IPS-18a (cell line): ENCODE results near the gene PTPRN2.

Experiments used
- H3K27ac ChIP-seq: one replicate; pipeline ENCODE4 v1.5.1; 2013; ENCODE audit warnings: low read length
- H3K27me3 ChIP-seq: one replicate; pipeline ENCODE4 v1.6.1; 2013; ENCODE audit warnings: mild to moderate bottlenecking, low read length; ENCODE audit not compliant: control insufficient read depth, insufficient read depth
- H3K36me3 ChIP-seq: one replicate; pipeline ENCODE4 v1.6.1; 2013; ENCODE audit warnings: low read depth, low read length; ENCODE audit not compliant: control insufficient read depth
- H3K4me1 ChIP-seq: one replicate; pipeline ENCODE4 v1.6.1; 2013; ENCODE audit warnings: low read depth, low read length; ENCODE audit not compliant: control insufficient read depth
- H3K4me3 ChIP-seq: one replicate; pipeline ENCODE4 v1.5.1; 2013; ENCODE audit warnings: low read length
- H3K9ac ChIP-seq: one replicate; pipeline ENCODE4 v1.6.1; 2013; ENCODE audit warnings: mild to moderate bottlenecking, low read length, moderate library complexity
- H3K9me3 ChIP-seq: one replicate; pipeline ENCODE4 v1.6.1; 2013; ENCODE audit warnings: low read depth, low read length; ENCODE audit not compliant: control insufficient read depth

The PTPRN2 gene

DNA sequence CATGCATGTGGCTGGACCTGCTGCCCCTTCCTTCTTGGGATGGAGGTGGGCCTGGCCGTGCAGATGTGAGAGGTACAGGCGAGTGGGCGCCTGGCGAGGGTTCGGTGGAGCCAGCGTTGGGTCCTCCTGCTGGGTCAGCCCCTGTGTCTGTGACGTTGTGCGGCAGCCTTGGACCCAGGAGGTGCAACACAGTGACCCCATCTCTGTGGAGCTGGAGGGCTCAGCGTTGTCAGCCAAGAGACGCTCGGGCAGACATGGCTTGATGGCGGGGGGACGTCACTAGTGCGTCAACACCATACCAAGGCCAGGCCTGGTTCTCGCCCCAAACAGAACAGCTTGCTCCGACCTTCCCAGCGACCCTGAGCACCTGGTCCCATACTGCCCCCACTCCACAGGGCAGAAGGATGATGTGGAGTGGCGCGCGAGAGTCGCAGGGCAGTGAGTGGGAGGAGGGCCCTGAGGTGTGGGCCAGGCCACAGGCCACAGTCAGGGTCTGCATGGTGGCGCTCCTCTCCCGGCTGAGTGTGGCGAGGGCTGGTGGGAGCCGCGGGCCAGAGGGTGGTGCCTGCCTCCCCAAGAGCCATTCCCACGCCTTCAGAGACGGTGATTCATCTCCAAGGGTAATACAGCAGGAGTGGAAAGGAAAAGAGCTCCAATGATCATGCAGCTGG, 1066.4 kb downstream of the PTPRN2 start:
- H3K4me3 ChIP-seq: no peak overlapping the region
- H3K27me3 ChIP-seq: no peaks in the 10 kb centered on the region
- H3K9me3 ChIP-seq: no peaks in the 10 kb centered on the region
- H3K27ac ChIP-seq: no peak overlapping the region
- no peaks in the 10 kb centered on the region for H3K4me1 ChIP-seq
- no peak overlapping the region for H3K9ac ChIP-seq
- no peaks in the 10 kb centered on the region for H3K36me3 ChIP-seq

DNA sequence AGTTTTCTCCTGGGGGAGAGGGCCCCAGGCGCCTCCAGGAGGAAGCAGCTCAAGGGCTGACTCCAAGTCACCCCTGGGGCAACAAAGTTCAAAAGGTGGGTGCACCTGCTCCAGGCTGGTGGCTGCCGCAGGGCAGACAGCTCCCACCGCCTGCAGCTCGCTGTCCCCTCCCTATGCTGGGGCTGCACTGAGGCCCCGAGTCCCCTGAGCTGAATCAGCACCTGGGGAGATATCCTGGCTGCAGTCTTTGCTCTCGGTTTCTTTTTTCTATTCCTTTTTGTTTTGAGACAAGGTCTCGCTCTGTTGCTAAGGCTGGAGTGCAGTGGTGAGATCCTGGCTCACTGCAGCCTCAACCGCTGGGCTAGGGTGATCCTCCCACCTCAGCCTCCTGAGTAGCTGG, 1067.4 kb downstream of the PTPRN2 start:
- Histone ChIP-seq H3K36me3 (no peaks in the 10 kb centered on the region), H3K27me3 (no peaks in the 10 kb centered on the region), H3K27ac (no peak overlapping the region), H3K4me1 (no peaks in the 10 kb centered on the region), H3K9ac (no peak overlapping the region), H3K4me3 (no peak overlapping the region), H3K9me3 (no peaks in the 10 kb centered on the region)

DNA sequence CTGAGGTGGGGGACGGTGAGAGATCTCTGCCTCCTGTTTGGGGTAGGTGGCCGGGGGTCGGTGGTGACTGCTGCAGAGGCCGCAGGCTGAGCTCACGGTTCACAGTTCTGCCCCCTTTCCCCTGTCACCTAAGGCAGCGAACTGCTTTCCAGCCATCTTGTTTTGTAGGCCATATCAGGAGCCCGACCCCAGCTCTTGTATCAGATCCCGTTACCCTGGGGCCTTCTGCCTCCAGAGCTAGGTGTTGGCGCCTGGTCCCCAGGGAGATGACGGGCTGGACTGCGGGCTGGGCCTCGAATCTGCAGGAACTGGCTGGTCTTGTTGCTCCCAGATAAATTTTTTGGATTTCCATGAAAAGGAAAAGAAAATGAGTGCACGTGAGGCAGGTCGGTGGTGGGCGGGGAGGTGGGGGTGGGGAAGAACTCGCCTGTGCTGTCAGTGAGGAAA, 1067.8 kb downstream of the PTPRN2 start:
- Histone ChIP-seq H3K4me1 (no peaks in the 10 kb centered on the region), H3K4me3 (no peak overlapping the region), H3K27ac (no peak overlapping the region), H3K9me3 (no peaks in the 10 kb centered on the region), H3K27me3 (no peaks in the 10 kb centered on the region), H3K9ac (no peak overlapping the region), H3K36me3 (no peaks in the 10 kb centered on the region)

DNA sequence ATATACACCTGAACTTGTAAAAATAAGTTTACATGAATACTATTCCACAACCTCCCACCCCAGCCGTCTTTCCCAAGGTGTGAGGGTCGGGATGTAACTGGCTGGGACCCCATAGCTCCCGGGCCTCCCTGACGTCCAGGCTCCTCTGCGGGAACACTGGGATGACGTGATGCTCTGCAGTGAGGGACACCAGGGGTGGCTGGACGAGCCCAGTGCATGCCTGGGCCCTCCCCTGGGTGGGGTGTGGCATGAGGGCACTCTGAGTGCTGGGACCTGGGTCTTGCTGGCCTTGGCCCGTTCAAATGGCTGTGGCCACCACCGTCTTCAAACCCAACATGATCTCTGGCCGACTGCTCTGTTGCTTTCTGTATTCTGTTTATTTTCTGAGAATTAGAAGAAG, 1068.4 kb downstream of the PTPRN2 start:
- H3K27ac ChIP-seq: no peak overlapping the region
- no peaks in the 10 kb centered on the region for H3K27me3 ChIP-seq
- H3K36me3 ChIP-seq: no peaks in the 10 kb centered on the region
- no peaks in the 10 kb centered on the region for H3K9me3 ChIP-seq
- H3K9ac ChIP-seq: no peak overlapping the region
- H3K4me3 ChIP-seq: no peak overlapping the region
- H3K4me1 ChIP-seq: no peaks in the 10 kb centered on the region

DNA sequence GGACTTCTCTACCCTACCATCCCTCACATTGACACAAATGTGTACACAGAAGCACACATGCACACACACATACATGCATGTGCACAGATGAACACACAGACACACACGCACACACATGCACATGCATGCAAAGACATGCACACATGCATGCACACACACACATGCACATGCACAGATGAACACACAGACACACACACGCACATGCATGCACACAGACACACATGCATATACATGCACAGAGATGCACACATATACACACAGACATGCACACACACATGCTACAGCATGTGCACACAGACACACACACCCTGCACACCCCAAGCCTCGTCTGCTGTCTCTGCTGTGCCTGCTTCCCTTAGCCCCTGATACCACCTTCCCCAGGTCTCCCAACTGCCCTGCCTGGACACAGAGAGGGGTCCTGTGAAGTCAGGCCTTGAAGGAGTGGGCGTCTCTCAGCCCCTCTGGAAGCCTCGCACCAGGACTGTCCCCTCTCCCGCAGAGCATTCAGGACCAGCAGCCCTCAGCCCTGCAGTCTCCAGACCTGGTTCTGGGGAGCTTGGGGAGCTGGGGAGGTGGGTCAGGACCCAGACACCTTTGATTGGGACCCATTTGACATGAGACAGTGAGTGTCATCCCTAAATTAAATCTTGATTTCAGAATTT, 1069.0 kb downstream of the PTPRN2 start:
- H3K27me3 ChIP-seq: peaks cover 4% of the 10 kb centered on the region
- H3K9me3 ChIP-seq: no peaks in the 10 kb centered on the region
- no peaks in the 10 kb centered on the region for H3K36me3 ChIP-seq

DNA sequence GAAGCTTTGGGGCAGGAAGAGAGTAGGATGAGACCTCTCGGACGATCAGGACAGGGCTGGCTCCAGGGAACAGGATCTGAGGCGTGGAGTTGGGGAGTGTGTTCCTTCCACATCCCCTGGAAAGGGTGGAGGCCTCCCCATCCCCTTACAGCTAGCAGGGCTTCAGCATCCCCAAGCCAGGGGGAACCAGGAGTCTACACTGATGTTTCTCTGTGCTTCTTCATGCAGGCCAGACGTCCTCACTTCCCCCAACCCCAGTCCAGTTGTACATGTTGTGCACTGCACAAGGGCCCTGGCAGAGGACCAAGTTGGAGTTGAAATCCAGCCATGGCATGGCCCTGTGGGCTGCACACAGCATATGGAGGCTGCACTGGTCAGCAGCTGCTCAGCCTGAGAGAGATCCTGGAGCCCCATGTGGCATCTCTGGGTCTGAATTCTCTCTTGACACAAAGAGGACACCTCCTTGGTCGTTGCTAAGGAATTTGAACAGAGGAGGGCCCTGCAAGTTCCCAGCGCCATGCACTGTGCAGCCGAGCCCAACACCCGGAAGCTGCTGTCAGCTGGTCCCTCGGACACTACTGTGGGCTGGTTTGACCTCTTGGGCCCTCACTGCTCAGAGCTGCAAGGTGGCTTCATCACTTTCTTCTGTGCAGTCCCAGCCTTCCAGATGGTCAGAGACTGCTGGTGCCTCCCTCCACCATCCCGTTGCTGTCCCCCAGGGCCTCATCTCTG, 1069.7 kb downstream of the PTPRN2 start:
- H3K36me3 ChIP-seq: no peaks in the 10 kb centered on the region
- no peaks in the 10 kb centered on the region for H3K9me3 ChIP-seq
- H3K27me3 ChIP-seq: peaks cover 4% of the 10 kb centered on the region
- H3K9ac ChIP-seq: no peak overlapping the region
- no peaks in the 10 kb centered on the region for H3K4me1 ChIP-seq
- H3K4me3 ChIP-seq: no peak overlapping the region
- no peak overlapping the region for H3K27ac ChIP-seq

More for the DNA sequence above, 1069.0 kb downstream of the PTPRN2 start:
- Histone ChIP-seq H3K27ac (no peak overlapping the region), H3K4me3 (no peak overlapping the region), H3K9ac (no peak overlapping the region), H3K4me1 (no peaks in the 10 kb centered on the region)

DNA sequence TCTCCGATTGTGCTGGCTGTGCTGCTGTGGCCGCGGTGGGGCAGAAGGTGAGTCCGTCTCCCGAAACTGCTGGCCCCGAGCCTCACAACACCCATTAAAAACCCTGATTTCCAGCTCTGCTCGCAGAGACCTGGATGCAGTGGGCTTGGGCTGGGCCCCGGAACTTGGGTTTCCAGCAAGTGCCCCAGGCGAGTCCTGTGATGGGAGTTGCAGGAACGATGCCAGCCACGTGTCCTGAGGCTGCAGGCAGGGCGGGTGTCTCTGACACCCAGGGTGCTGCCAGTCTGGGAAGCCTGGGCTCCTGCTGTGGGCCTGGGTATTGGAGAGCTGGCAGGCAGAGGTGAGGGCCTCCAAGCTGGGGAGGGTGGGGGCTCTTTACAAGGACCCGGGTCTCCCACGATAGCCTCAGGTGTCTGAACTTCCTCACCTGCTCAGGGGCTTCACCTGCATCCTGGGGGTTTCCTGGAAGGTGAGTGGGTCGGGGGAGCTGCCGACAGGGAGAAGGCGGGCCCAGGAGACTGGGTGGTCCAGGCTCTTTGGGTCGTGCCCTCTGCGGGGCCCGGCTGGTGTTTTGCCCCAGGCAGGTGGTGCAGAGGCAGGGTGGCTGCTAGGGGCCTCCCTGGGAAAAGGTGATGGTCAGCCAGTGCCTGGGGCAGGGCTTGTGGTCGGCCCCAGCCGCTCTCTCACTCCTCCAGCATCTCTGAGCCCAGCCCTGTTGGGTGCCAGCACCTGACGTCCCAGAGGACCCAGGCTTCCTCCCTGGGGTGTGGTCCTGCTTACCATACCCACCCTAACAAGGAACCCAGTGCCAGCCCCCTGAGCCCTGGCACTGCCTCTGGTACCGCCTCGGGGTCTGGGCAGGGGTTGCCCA, 1070.5 kb downstream of the PTPRN2 start:
- Histone ChIP-seq H3K4me3 (no peak overlapping the region), H3K4me1 (no peaks in the 10 kb centered on the region), H3K27me3 (peaks cover 4% of the 10 kb centered on the region), H3K9ac (no peak overlapping the region), H3K9me3 (no peaks in the 10 kb centered on the region), H3K27ac (no peak overlapping the region), H3K36me3 (no peaks in the 10 kb centered on the region)

DNA sequence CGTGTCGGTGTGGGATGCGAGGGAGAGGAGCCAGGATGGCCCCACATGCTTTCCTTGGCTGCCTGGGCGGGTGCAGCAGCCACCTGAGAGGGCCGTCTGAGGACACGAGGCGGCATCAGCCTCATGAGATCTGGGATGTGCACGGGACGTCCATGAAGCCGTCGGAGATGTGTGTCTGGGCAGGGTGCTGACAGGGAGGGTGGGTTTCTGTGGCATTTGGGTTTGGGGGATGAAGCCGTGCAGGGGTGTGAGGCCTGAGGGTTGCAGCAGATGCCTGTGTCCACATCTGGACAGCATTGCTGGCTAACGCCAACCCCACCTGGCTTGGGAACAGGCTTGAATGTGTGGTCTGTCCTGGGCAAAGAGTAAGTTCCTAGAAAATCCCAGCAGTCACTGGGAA, 1071.3 kb downstream of the PTPRN2 start:
- H3K4me3 ChIP-seq: no peak overlapping the region
- no peaks in the 10 kb centered on the region for H3K4me1 ChIP-seq
- no peaks in the 10 kb centered on the region for H3K36me3 ChIP-seq
- H3K9me3 ChIP-seq: no peaks in the 10 kb centered on the region
- H3K27me3 ChIP-seq: peaks cover 4% of the 10 kb centered on the region
- no peak overlapping the region for H3K27ac ChIP-seq
- H3K9ac ChIP-seq: no peak overlapping the region

DNA sequence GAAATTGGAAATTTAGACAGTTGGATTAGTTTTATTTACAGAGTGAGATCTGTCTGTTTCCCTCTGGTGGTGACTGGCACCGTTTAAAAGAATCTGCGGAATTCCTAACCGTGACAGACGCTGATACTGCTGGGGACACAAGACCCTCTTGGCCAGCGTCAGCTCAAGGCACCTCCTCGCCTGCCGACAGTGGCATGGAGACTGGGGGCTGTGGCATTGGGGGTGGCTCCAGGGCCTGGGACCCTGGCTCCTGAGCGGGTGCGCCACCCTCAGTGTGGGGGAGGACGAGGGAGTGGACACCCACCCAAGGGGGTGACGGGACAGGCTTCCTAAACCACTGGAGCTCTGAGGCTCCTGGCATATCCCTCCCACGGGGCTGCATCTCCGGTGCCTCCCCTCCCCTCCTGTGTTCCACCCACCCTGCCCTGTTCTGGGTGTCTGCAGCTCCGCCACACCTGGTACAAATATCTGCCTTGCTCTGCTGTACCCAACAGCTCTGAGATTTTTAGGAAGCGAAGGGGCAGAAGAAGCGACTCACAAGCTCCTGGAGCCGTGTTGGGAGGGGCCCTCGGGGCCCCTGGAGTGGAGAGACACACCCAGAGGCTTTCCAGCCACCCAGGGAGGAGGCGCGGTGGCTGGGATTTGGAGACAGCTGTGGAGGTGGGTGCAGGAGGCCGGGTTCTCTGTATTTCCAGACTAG, 1072.1 kb downstream of the PTPRN2 start:
- no peak overlapping the region for H3K9ac ChIP-seq
- no peak overlapping the region for H3K27ac ChIP-seq
- H3K36me3 ChIP-seq: no peaks in the 10 kb centered on the region
- no peaks in the 10 kb centered on the region for H3K4me1 ChIP-seq
- H3K4me3 ChIP-seq: no peak overlapping the region
- peaks cover 4% of the 10 kb centered on the region for H3K27me3 ChIP-seq
- H3K9me3 ChIP-seq: no peaks in the 10 kb centered on the region

DNA sequence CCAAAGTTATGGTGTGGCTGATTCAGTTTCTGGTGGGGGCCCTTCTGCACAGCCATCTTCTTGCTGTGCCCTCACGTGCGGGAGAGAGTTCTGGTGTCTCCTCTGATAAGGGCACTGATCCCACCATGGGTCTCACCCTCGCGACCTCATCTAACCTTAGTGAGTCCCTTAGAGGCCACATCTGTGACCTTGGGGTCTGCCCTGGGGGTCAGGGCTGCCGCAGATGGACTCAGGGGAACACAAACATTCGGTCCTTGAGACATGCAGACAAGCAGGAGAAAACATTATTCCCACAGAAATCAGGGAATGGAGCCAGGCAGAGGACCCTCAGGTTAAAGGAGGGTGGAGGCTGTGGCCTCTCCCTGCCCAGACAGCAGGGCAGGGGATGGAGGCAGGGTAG, 1072.9 kb downstream of the PTPRN2 start:
- H3K27ac ChIP-seq: no peak overlapping the region
- H3K9ac ChIP-seq: no peak overlapping the region
- no peaks in the 10 kb centered on the region for H3K4me1 ChIP-seq
- H3K9me3 ChIP-seq: no peaks in the 10 kb centered on the region
- no peak overlapping the region for H3K4me3 ChIP-seq
- peaks cover 4% of the 10 kb centered on the region for H3K27me3 ChIP-seq
- H3K36me3 ChIP-seq: no peaks in the 10 kb centered on the region

DNA sequence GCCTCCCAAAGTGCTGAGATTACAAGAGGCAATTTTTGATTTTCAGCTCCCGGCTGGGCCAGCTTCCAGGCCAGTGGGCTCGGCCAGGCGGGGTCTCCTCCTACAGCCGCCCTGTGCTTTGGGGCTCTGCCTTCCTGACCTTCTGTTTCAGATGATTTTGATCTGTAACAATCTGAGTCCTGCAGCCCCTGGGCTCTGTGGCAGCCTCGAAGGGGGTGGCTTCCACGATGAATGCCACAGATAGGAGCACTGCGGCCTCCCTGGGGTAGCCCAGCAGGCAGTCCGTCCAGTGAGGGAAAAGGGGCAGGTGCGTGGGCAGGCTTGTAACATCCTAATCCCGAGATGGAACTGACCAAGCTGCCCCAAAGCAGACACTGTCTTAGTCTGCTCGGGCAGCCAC, 1073.3 kb downstream of the PTPRN2 start:
- Histone ChIP-seq H3K36me3 (no peaks in the 10 kb centered on the region), H3K4me3 (no peak overlapping the region), H3K4me1 (no peaks in the 10 kb centered on the region), H3K9ac (no peak overlapping the region), H3K27ac (no peak overlapping the region), H3K27me3 (peaks cover 4% of the 10 kb centered on the region), H3K9me3 (no peaks in the 10 kb centered on the region)
